DMS53 treated with DMSO at 0.1 percent for 48 hours (cell line): ENCODE results near the gene SLC24A3.

Experiments
- DNase-seq: peaks from one replicate; lab custom pipeline; 2025; ENCODE audit not compliant: unreplicated experiment; lab: John Stamatoyannopoulos, UW

The SLC24A3 gene

GRCh38 chr20:19301142-19301541 lies 88.7 kb downstream of the SLC24A3 start:
- DNase-seq, result no peak

- no peak for DNase-seq
Observed at GRCh38 chr20:19301843-19302242, 89.4 kb downstream of the SLC24A3 start.

- no peak for DNase-seq
Observed at GRCh38 chr20:19302714-19303113, 90.3 kb downstream of the SLC24A3 start.

GRCh38 chr20:19304389-19304788 lies 91.9 kb downstream of the SLC24A3 start:
- no peak for DNase-seq

- DNase-seq, result no peak
Observed at GRCh38 chr20:19304886-19305415, 92.5 kb downstream of the SLC24A3 start.

GRCh38 chr20:19308146-19308545 lies 95.7 kb downstream of the SLC24A3 start:
- DNase-seq, result no peak

- no peak for DNase-seq
Observed at GRCh38 chr20:19310541-19310940, 98.1 kb downstream of the SLC24A3 start.

- no peak for DNase-seq
Observed at GRCh38 chr20:19313342-19314069, 101.1 kb downstream of the SLC24A3 start.

- no peak for DNase-seq
Observed at GRCh38 chr20:19314621-19315020, 102.2 kb downstream of the SLC24A3 start.

- DNase-seq, result no peak
Observed at GRCh38 chr20:19317237-19318069, 105.0 kb downstream of the SLC24A3 start.

GRCh38 chr20:19318610-19319009 lies 106.2 kb downstream of the SLC24A3 start:
- DNase-seq, result no peak

- no peak for DNase-seq
Observed at GRCh38 chr20:19320005-19320404, 107.6 kb downstream of the SLC24A3 start.

- no peak for DNase-seq
Observed at GRCh38 chr20:19321176-19321575, 108.7 kb downstream of the SLC24A3 start.

- DNase-seq, result no peak
Observed at GRCh38 chr20:19322061-19322985, 109.9 kb downstream of the SLC24A3 start.

- DNase-seq, result no peak
Observed at GRCh38 chr20:19327401-19327800, 115.0 kb downstream of the SLC24A3 start.

GRCh38 chr20:19328676-19329075 lies 116.2 kb downstream of the SLC24A3 start:
- no peak for DNase-seq

- DNase-seq, result no peak
Observed at GRCh38 chr20:19330038-19330437, 117.6 kb downstream of the SLC24A3 start.

- no peak for DNase-seq
Observed at GRCh38 chr20:19330731-19331130, 118.3 kb downstream of the SLC24A3 start.

GRCh38 chr20:19333563-19333962 lies 121.1 kb downstream of the SLC24A3 start:
- no peak for DNase-seq

- no peak for DNase-seq
Observed at GRCh38 chr20:19335341-19335740, 122.9 kb downstream of the SLC24A3 start.

- DNase-seq, result no peak
Observed at GRCh38 chr20:19335916-19336315, 123.5 kb downstream of the SLC24A3 start.
